ENCODE data around the gene ZFP36.

ZFP36 gene

DNA sequence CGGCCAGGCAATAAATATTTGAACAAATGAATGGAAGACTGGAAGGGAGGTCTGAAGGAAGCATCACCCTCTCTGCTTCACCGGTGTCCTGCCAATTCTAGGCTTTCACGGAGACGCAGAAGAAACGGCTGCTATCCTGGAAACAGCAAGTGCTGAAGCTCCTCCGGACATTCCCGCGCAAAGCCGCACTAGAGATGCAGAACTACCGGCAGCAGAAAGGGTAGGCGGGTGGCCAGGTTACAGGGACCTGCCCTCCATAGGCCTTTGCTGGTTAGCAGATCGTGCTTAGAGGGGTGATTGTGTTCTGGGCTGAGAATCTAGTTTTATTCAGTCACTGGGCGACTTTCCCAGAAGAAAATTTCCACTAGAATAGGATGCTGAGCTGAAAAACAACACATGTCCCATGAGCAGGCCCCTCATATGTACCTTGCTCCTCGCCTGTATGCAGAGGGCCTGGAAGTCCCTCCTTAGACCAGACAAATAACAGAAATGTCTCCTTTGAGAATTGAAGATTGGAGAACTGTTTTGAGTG is 26.7 kb upstream of the ZFP36 start:
- no peak for TF ChIP-seq EZH2phosphoT487 (IDR thresholded peaks at IDR 0.05; ENCODE audit: borderline replicate concordance, low read length)
- TF ChIP-seq, protein P1, sequence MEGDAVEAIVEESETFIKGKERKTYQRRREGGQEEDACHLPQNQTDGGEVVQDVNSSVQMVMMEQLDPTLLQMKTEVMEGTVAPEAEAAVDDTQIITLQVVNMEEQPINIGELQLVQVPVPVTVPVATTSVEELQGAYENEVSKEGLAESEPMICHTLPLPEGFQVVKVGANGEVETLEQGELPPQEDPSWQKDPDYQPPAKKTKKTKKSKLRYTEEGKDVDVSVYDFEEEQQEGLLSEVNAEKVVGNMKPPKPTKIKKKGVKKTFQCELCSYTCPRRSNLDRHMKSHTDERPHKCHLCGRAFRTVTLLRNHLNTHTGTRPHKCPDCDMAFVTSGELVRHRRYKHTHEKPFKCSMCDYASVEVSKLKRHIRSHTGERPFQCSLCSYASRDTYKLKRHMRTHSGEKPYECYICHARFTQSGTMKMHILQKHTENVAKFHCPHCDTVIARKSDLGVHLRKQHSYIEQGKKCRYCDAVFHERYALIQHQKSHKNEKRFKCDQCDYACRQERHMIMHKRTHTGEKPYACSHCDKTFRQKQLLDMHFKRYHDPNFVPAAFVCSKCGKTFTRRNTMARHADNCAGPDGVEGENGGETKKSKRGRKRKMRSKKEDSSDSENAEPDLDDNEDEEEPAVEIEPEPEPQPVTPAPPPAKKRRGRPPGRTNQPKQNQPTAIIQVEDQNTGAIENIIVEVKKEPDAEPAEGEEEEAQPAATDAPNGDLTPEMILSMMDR (IDR thresholded peaks at IDR 0.05; ENCODE audit: low read depth, low read length, poor library complexity, severe bottlenecking), result no peak
- H3K36me3 ChIP-seq (ENCODE audit: control insufficient read depth, low read length), result peaks cover 53% of the 10 kb centered on the region

DNA sequence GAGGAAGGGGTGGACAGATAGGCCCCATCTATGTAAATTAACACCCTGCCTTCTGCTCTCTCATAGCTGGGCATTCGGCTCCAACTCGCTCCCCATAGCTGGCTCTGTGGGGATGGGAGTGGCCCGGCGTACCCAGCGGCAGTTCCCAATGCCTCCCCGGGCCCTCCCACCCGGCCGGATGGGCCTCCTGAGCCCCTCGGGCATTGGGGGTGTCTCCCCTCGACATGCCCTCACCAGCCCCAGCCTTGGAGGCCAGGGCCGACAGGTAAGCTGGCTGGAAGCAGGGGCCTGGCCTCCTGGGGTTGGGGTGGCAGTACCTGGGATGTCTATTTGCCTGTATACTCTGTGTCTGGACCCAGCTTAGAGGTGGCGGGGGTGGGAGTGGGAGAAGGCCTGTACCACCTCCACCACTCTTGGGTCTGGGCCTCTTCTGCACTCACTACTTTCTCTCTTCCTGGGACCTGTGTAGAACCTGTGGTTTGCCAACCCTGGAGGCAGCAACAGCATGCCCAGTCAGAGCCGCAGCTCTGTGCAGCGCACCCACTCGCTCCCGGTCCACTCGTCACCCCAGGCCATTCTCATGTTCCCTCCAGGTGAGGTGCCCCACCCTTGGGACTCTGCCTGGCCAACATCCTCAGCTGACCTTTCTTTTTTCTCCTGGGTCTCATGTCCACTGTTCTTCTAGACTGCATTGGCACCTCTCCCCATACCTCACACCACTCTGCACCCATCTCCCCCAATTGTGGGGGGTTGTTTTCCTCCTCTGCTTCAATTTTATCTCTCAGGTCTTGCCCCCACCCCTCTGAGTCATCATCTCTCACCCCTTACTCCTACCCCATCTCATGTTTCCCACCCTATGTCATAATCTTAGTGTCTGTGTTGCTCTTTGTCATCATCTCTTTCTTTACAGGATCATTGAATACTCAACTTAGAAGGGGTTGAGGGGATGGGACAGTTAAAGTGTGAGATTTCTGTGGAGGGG is 25.8 kb upstream of the ZFP36 start:
- no peak overlapping the region for H3K4me2 ChIP-seq (ENCODE audit: low read length)
- H3F3A ChIP-seq (ENCODE audit: control insufficient read depth, insufficient read depth), result no peaks in the 10 kb centered on the region
- peaks cover 57% of the 10 kb centered on the region for H3K36me3 ChIP-seq (ENCODE audit: control insufficient read depth, low read length)
- TF ChIP-seq, protein P1 (IDR thresholded peaks at IDR 0.05; ENCODE audit: low read depth, low read length, poor library complexity, severe bottlenecking), result no peak
- no peak for TF ChIP-seq EZH2phosphoT487 (IDR thresholded peaks at IDR 0.05; ENCODE audit: borderline replicate concordance, low read length)
- H3K4me1 ChIP-seq (ENCODE audit: control insufficient read depth, low read length), result no peaks in the 10 kb centered on the region
- no peaks in the 10 kb centered on the region for H3K9me3 ChIP-seq (ENCODE audit: control insufficient read depth, insufficient read depth, low read length)
- no peak overlapping the region for H3K4me3 ChIP-seq (ENCODE audit: low read length)
- H3K27ac ChIP-seq (ENCODE audit: low read depth, low read length), result no peak overlapping the region
- H3K9me2 ChIP-seq (replicated peaks; ENCODE audit: control insufficient read depth, low read length), result no peaks in the 10 kb centered on the region
- H3K27me3 ChIP-seq (ENCODE audit: control insufficient read depth, low read length), result no peaks in the 10 kb centered on the region
- H3K79me2 ChIP-seq (ENCODE audit: control insufficient read depth, low read length), result no peaks in the 10 kb centered on the region
- no peaks in the 10 kb centered on the region for H4K20me1 ChIP-seq (ENCODE audit: control insufficient read depth, insufficient read depth, low read depth, low read length)

More for the DNA sequence above, 26.7 kb upstream of the ZFP36 start:
- Histone ChIP-seq H3K4me2 (ENCODE audit: low read length) (no peak overlapping the region), H4K20me1 (ENCODE audit: control insufficient read depth, insufficient read depth, low read depth, low read length) (no peaks in the 10 kb centered on the region), H3K9me3 (ENCODE audit: control insufficient read depth, insufficient read depth, low read length) (no peaks in the 10 kb centered on the region), H3K9me2 (replicated peaks; ENCODE audit: control insufficient read depth, low read length) (no peaks in the 10 kb centered on the region), H3K4me1 (ENCODE audit: control insufficient read depth, low read length) (no peaks in the 10 kb centered on the region), H3F3A (ENCODE audit: control insufficient read depth, insufficient read depth) (no peaks in the 10 kb centered on the region), H3K79me2 (ENCODE audit: control insufficient read depth, low read length) (no peaks in the 10 kb centered on the region), H3K27ac (ENCODE audit: low read depth, low read length) (no peak overlapping the region), H3K27me3 (ENCODE audit: control insufficient read depth, low read length) (no peaks in the 10 kb centered on the region), H3K4me3 (ENCODE audit: low read length) (no peak overlapping the region)

DNA sequence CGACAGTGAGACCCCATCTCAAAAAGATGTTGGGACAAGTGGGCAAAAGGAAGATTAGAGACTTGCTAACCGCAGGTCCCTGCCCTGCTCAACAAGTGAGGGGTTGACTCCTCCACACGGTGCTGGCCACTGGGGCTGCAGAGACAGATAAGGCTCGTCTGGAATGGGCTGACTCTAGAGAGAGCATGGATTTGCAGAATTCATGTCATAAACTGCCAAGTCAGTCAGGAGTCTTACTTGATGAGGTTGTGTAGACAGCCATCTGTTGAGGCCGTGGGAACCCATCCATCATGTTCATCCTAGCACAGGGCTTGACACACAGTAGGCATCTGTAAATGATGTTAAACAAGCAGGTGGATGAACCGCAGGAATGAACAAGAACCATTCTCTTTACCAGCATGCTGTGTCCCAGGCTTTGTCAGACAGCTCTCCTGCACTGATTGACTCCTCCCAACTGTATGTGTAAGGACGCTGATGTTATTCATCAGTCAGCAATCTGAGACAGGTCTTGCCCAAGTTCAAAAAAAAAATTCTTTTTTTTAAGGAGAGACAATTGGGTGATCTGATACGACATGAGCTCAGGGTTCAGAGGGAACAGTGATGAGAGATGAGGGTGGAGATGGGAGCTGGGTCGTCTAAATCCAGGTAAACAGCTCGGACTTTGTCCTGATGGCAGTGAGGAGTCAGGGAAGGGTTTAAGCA is 24.6 kb upstream of the ZFP36 start:
- Histone ChIP-seq H4K20me1 (ENCODE audit: control insufficient read depth, insufficient read depth, low read depth, low read length) (no peaks in the 10 kb centered on the region), H3F3A (ENCODE audit: control insufficient read depth, insufficient read depth) (no peaks in the 10 kb centered on the region), H3K27me3 (ENCODE audit: control insufficient read depth, low read length) (no peaks in the 10 kb centered on the region), H3K79me2 (ENCODE audit: control insufficient read depth, low read length) (no peaks in the 10 kb centered on the region), H3K27ac (ENCODE audit: low read depth, low read length) (no peak overlapping the region), H3K9me2 (replicated peaks; ENCODE audit: control insufficient read depth, low read length) (no peaks in the 10 kb centered on the region), H3K4me2 (ENCODE audit: low read length) (no peak overlapping the region), H3K4me1 (ENCODE audit: control insufficient read depth, low read length) (no peaks in the 10 kb centered on the region), H3K36me3 (ENCODE audit: control insufficient read depth, low read length) (peaks cover 57% of the 10 kb centered on the region), H3K9me3 (ENCODE audit: control insufficient read depth, insufficient read depth, low read length) (no peaks in the 10 kb centered on the region), H3K4me3 (ENCODE audit: low read length) (no peak overlapping the region)
- TF ChIP-seq, protein P1 (IDR thresholded peaks at IDR 0.05; ENCODE audit: low read depth, low read length, poor library complexity, severe bottlenecking), result no peak
- TF ChIP-seq EZH2phosphoT487 (IDR thresholded peaks at IDR 0.05; ENCODE audit: borderline replicate concordance, low read length), result no peak
